HG03045 (cell line): Measurements from ENCODE around the gene CHD3.
"Not testable (repeated sequence)": the region's sequence is repeated elsewhere in the genome, so short reads cannot be mapped to it uniquely, and the experiment has no call there.

Experiments
- ATAC-seq: cut with Tn5 transposase; IDR thresholded peaks from one replicate; pipeline ENCODE4 v1.9.1; 2021; ENCODE audit warnings: mild to moderate bottlenecking, moderate library complexity; ENCODE audit not compliant: unreplicated experiment

CHD3 gene

GRCh38 chr17:7930841-7931631, 42.4 kb downstream of the CHD3 start:
- ATAC-seq, result no peak

GRCh38 chr17:7931709-7932482, 43.3 kb downstream of the CHD3 start, which contains the start of the genes CNTROB and TRAPPC1:
Gene CNTROB, plus strand, starts transcription at chr17:7932206. Its CDS starts 874 bp downstream, at chr17:7933080.
Gene TRAPPC1, minus strand, starts transcription at chr17:7931946. Its CDS starts 117 bp downstream, at chr17:7931829.
- peak; percentile 87 for ATAC-seq

- ATAC-seq, result no peak
These were observed 43.9 kb downstream of the CHD3 start for GRCh38 chr17:7932483-7932891.

- no peak for ATAC-seq
These were observed 44.4 kb downstream of the CHD3 start for GRCh38 chr17:7932949-7933348.

- ATAC-seq, result no peak
These were observed 47.3 kb downstream of the CHD3 start for GRCh38 chr17:7935859-7936258.

- ATAC-seq, result no peak
These were observed 51.4 kb downstream of the CHD3 start for GRCh38 chr17:7940034-7940433.

GRCh38 chr17:7940743-7941142, 52.2 kb downstream of the CHD3 start:
- ATAC-seq, result no peak

- ATAC-seq, result no peak
These were observed 54.7 kb downstream of the CHD3 start for GRCh38 chr17:7943291-7943690.

GRCh38 chr17:7944326-7944725, 55.7 kb downstream of the CHD3 start:
- ATAC-seq, result no peak

- ATAC-seq, result no peak
These were observed 57.1 kb downstream of the CHD3 start for GRCh38 chr17:7945651-7946050.

- no peak for ATAC-seq
These were observed 57.9 kb downstream of the CHD3 start for GRCh38 chr17:7946441-7946840.

- no peak for ATAC-seq
These were observed 59.1 kb downstream of the CHD3 start for GRCh38 chr17:7947651-7948050.

GRCh38 chr17:7950578-7950977, 62.0 kb downstream of the CHD3 start:
- ATAC-seq, result no peak

GRCh38 chr17:7951143-7951792, 62.7 kb downstream of the CHD3 start:
- ATAC-seq, result no peak

- ATAC-seq, result not testable (repeated sequence)
These were observed 64.7 kb downstream of the CHD3 start for GRCh38 chr17:7953266-7953665.

GRCh38 chr17:7955414-7956227, 67.0 kb downstream of the CHD3 start:
- ATAC-seq, result no peak

- no peak for ATAC-seq
These were observed 67.8 kb downstream of the CHD3 start for GRCh38 chr17:7956228-7956965.

GRCh38 chr17:7959503-7960253, 71.1 kb downstream of the CHD3 start:
- ATAC-seq, result no peak

- no peak for ATAC-seq
These were observed 72.8 kb downstream of the CHD3 start for GRCh38 chr17:7961421-7961820.
